GM19395 (cell line): ENCODE data around the gene DDX19B.
A peak's percentile ranks its signal among the peaks of the same experiment; 100 is the strongest.
"Not testable (repeated sequence)": the region's sequence is repeated elsewhere in the genome, so short reads cannot be mapped to it uniquely, and the experiment has no call there.

Source experiments
- ATAC-seq: cut with Tn5 transposase; IDR thresholded peaks from one replicate; pipeline ENCODE4 v1.9.1; 2021; ENCODE audit warnings: mild to moderate bottlenecking, moderate library complexity; ENCODE audit not compliant: unreplicated experiment

Gene DDX19B

GRCh38 chr16:70298988-70299938, at the start of gene DDX19B:
Gene DDX19B, plus strand, starts transcription at chr16:70299186. Its CDS starts 112 bp downstream, at chr16:70299298.
- ATAC-seq: peak; percentile 76

GRCh38 chr16:70249697-70250096, 49.3 kb upstream of the DDX19B start:
- not testable (repeated sequence) for ATAC-seq

- ATAC-seq: peak; percentile 43
These were observed 48.0 kb upstream of the DDX19B start for GRCh38 chr16:70250748-70251628.

- peak; percentile 93 for ATAC-seq
These were observed 47.2 kb upstream of the DDX19B start, which contains the start of gene EXOSC6 for GRCh38 chr16:70251629-70252354. Gene EXOSC6, minus strand, starts transcription at chr16:70251940. Its CDS starts 40 bp downstream, at chr16:70251900.

- ATAC-seq: no peak
These were observed 46.5 kb upstream of the DDX19B start for GRCh38 chr16:70252355-70252988.

GRCh38 chr16:70253291-70254106, 45.5 kb upstream of the DDX19B start:
- no peak for ATAC-seq

- ATAC-seq: no peak
These were observed 44.6 kb upstream of the DDX19B start for GRCh38 chr16:70254180-70254964.

- ATAC-seq: no peak
These were observed 44.1 kb upstream of the DDX19B start for GRCh38 chr16:70254965-70255286.

GRCh38 chr16:70255574-70255973, 43.4 kb upstream of the DDX19B start:
- no peak for ATAC-seq

GRCh38 chr16:70257391-70257790, 41.6 kb upstream of the DDX19B start:
- ATAC-seq: no peak

- ATAC-seq: no peak
These were observed 40.9 kb upstream of the DDX19B start for GRCh38 chr16:70258065-70258464.

GRCh38 chr16:70258946-70259345, 40.0 kb upstream of the DDX19B start:
- ATAC-seq: no peak

- not testable (repeated sequence) for ATAC-seq
These were observed 39.1 kb upstream of the DDX19B start for GRCh38 chr16:70259903-70260302.

GRCh38 chr16:70267516-70267915, 31.5 kb upstream of the DDX19B start:
- ATAC-seq: no peak

GRCh38 chr16:70267922-70268321, 31.1 kb upstream of the DDX19B start:
- not testable (repeated sequence) for ATAC-seq

- no peak for ATAC-seq
These were observed 29.5 kb upstream of the DDX19B start for GRCh38 chr16:70269471-70269870.

GRCh38 chr16:70270176-70270575, 28.8 kb upstream of the DDX19B start:
- no peak for ATAC-seq

- no peak for ATAC-seq
These were observed 27.3 kb upstream of the DDX19B start for GRCh38 chr16:70271696-70272095.

GRCh38 chr16:70276392-70276791, 22.6 kb upstream of the DDX19B start:
- ATAC-seq: no peak
